GM12878 (cell line): ENCODE results near the gene ELN. TPM values are rescaled to one million over a fixed set of nuclear protein-coding genes. Genes with fewer than 3 reads are reported as not detected.

Source experiments
- ATAC-seq: fragments of 200-7000 bp; cut with Tn5 transposase; 3 replicates; pipeline ENCODE4 v1.9.1; 2020; ENCODE audit warnings: mild to moderate bottlenecking, moderate library complexity
- BruUV-seq: library from RNA; stranded (reverse); fragments of 400-500 nt; replicated peaks from 2 replicates; lab custom pipeline; 2021; lab: Mats Ljungman, UMichigan
- CTCF ChIA-PET: fragments of 300-600 bp; sonication (Branson Sonifier 250); formaldehyde crosslinking; extraction: SDS; loops from one replicate; lab custom pipeline; 2021; ENCODE audit warnings: inconsistent platforms; lab: Yijun Ruan, JAX
- POLR2A ChIA-PET: fragments of 350-600 bp; formaldehyde crosslinking; extraction: SDS; loops from one replicate; lab custom pipeline; 2021; ENCODE audit warnings: inconsistent platforms; lab: Charles Lee
- RAD21 ChIA-PET: fragments of 300-600 bp; sonication (Branson Sonifier 250); formaldehyde crosslinking; loops from one replicate; lab custom pipeline; 2023; ENCODE audit warnings: antibody characterized with exemption; ENCODE audit not compliant: unreplicated experiment; lab: Charles Lee
- SMC1A ChIA-PET: fragments of 300-600 bp; sonication (Branson Sonifier 250); formaldehyde crosslinking; loops from one replicate; lab custom pipeline; 2023; ENCODE audit not compliant: unreplicated experiment, uncharacterized antibody; lab: Charles Lee
- DNase-seq: peaks from one replicate; pipeline ENCODE4 v3.0.0-alpha.2; 2011; ENCODE audit warnings: low read depth, low spot score
- FAIRE-seq: peaks from 3 replicates; lab custom pipeline; 2011; peaks lifted over from hg19 to GRCh38; lab: Jason Lieb, UNC
- H2AFZ ChIP-seq: 2 replicates; pipeline ENCODE4 v1.6.0; 2011; ENCODE audit warnings: low read depth, low read length, control low read depth; ENCODE audit not compliant: control insufficient read depth
- H3K27ac ChIP-seq: 2 replicates; pipeline ENCODE4 v1.5.1; 2011; ENCODE audit warnings: control low read depth; ENCODE audit not compliant: control insufficient read depth, insufficient read depth
- H3K27me3 ChIP-seq, 2 experiments: replicated peaks in 1 of 2; 2 replicates each; pipeline versions ENCODE4 v1.6.0 to v1.6.1; 2011; ENCODE audit warnings: low read length in 1 of 2; ENCODE audit not compliant: control insufficient read depth in 2 of 2, insufficient read depth in 2 of 2
- H3K36me3 ChIP-seq, 2 experiments: 2 replicates each; pipeline ENCODE4 v1.5.1; 2011; ENCODE audit warnings: low read length in 1 of 2; ENCODE audit not compliant: control insufficient read depth in 2 of 2, insufficient read depth in 2 of 2
- H3K4me1 ChIP-seq: 2 replicates; pipeline ENCODE4 v1.6.1; 2011; ENCODE audit warnings: mild to moderate bottlenecking, low read length, moderate library complexity, mixed read lengths; ENCODE audit not compliant: control insufficient read depth, insufficient read depth
- H3K4me2 ChIP-seq: 2 replicates; pipeline ENCODE4 v1.6.0; 2011; ENCODE audit warnings: control low read depth; ENCODE audit not compliant: control insufficient read depth, insufficient read depth
- H3K4me3 ChIP-seq: fragments of 200-600 bp; sonication (generic); 2 replicates; pipeline ENCODE4 v1.5.1; 2016
- H3K79me2 ChIP-seq: 2 replicates; pipeline ENCODE4 v1.6.0; 2011; ENCODE audit warnings: low read length; ENCODE audit not compliant: control insufficient read depth, insufficient read depth
- H3K9ac ChIP-seq: 2 replicates; pipeline ENCODE4 v1.8.0; 2011; ENCODE audit warnings: low read length, control low read depth, mixed read lengths; ENCODE audit not compliant: control insufficient read depth, insufficient read depth
- H3K9me3 ChIP-seq: replicated peaks from 3 replicates; pipeline ENCODE4 v1.5.1; 2011; ENCODE audit warnings: mild to moderate bottlenecking, low read length; ENCODE audit not compliant: control insufficient read depth, insufficient read depth
- H4K20me1 ChIP-seq: 2 replicates; pipeline ENCODE4 v1.6.0; 2011; ENCODE audit not compliant: control insufficient read depth, insufficient read depth
- ASH2L ChIP-seq: fragments of 300-600, 200-600 bp; sonication (generic); IDR thresholded peaks from 2 replicates; pipeline ENCODE4 v1.6.1; 2017; ENCODE audit warnings: low read depth, mild to moderate bottlenecking, borderline replicate concordance
- BCLAF1 ChIP-seq: fragments of 450-650 bp; IDR thresholded peaks from 2 replicates; pipeline ENCODE4 v1.6.1; 2017; ENCODE audit warnings: antibody characterized with exemption, mild to moderate bottlenecking, moderate library complexity
- BMI1 ChIP-seq: fragments of 450-650 bp; IDR thresholded peaks from 2 replicates; pipeline ENCODE4 v1.6.1; 2016; ENCODE audit warnings: mild to moderate bottlenecking, moderate library complexity, borderline replicate concordance
- CHD2 ChIP-seq: IDR thresholded peaks from 2 replicates; pipeline ENCODE4 v1.6.1; 2011; ENCODE audit warnings: low read depth, low read length, improper control_type of control experiment, borderline replicate concordance
- DPF2 ChIP-seq: fragments of 450-650 bp; IDR thresholded peaks from 2 replicates; pipeline ENCODE4 v1.6.1; 2017; ENCODE audit warnings: mild to moderate bottlenecking
- LARP7 ChIP-seq: fragments of 450-650 bp; IDR thresholded peaks from 2 replicates; pipeline ENCODE4 v1.6.1; 2017; ENCODE audit warnings: mild to moderate bottlenecking
- NFIC ChIP-seq: IDR thresholded peaks from 2 replicates; pipeline ENCODE4 v1.6.1; 2012; ENCODE audit warnings: low read depth, mild to moderate bottlenecking, inconsistent platforms, low read length, moderate library complexity
- NKRF ChIP-seq: fragments of 450-650 bp; conservative IDR thresholded peaks from 2 replicates; pipeline ENCODE4 v1.6.1; 2017; ENCODE audit warnings: mild to moderate bottlenecking, moderate library complexity
- POU2F2 ChIP-seq: IDR thresholded peaks from 3 replicates; pipeline ENCODE4 v1.6.1; 2011; ENCODE audit warnings: low read depth, mild to moderate bottlenecking, low read length, borderline replicate concordance
- RELB ChIP-seq: fragments of 450-650 bp; IDR thresholded peaks from 2 replicates; pipeline ENCODE4 v1.6.1; 2017; ENCODE audit warnings: low read depth, mild to moderate bottlenecking, moderate library complexity
- RFX5 ChIP-seq: IDR thresholded peaks from 2 replicates; pipeline ENCODE4 v1.6.1; 2011; ENCODE audit warnings: low read depth, low read length, improper control_type of control experiment
- SIN3A ChIP-seq: IDR thresholded peaks from 2 replicates; pipeline ENCODE4 v1.6.1; 2012; ENCODE audit warnings: low read depth, low read length, improper control_type of control experiment
- USF1 ChIP-seq: IDR thresholded peaks from 2 replicates; pipeline ENCODE4 v1.6.1; 2011; ENCODE audit warnings: borderline replicate concordance, low read depth, mild to moderate bottlenecking, moderate library complexity, mixed read lengths, low read length; ENCODE audit not compliant: insufficient read depth; ENCODE audit errors: extremely low read length
- WGBS: methylation state at CpG from one replicate; pipeline ENCODE4 v1.1.6; 2016; ENCODE audit warnings: low lambda C conversion rate; ENCODE audit not compliant: insufficient replicate concordance, insufficient coverage; ENCODE audit errors: missing lambda C conversion rate; 5-methylcytosine and 5-hydroxymethylcytosine counted together
- in situ Hi-C: fragments of 300-500 bp; cut with MboI; formaldehyde crosslinking; loops from 9 replicates; pipeline ENCODE4 v1.14.3; 2018; ENCODE audit warnings: mixed read lengths
- intact Hi-C: fragments of 100-400 bp; cut with micrococcal nuclease; formaldehyde crosslinking; loops from one replicate; pipeline ENCODE4 v1.14.2; 2022; ENCODE audit not compliant: unreplicated experiment
- polyA plus RNA-seq, 11 experiments: library from polyadenylated mRNA; depleted of rRNA in 4 of 11; unstranded in 6 of 11; stranded (reverse) in 5 of 11; fragments of >200 nt; fragmentation: Nextera tagmentation in 4 of 11; fragmentation: Illumina TruSeq in 1 of 11; extraction: Ambion mirVana in 4 of 11; extraction: Trizol in 1 of 11; gene quantifications; 1 replicate in 1 of 11; 2 replicates in 10 of 11; pipeline versions ENCODE4 v1.2.1 to v1.2.3, GENCODE V29; 2011 to 2016; ENCODE audit warnings: inconsistent platforms in 2 of 11, missing spikeins in 2 of 11, low read depth in 1 of 11
- total RNA-seq, 4 experiments: library from RNA; depleted of rRNA in 3 of 4; stranded (reverse); fragments of >200 nt in 3 of 4; fragmentation: Illumina TruSeq in 1 of 4; extraction: Trizol in 1 of 4; gene quantifications; 2 replicates each; pipeline versions ENCODE4 v1.2.1 to v1.2.3, GENCODE V29; 2013 to 2021

The ELN gene
- total and polyA plus RNA-seq, 10 of the 15 experiments (the other 5 are each of a cell fraction or from before 2014, with no cell fraction given): 0.08 to 0.27 (median 0.23) TPM; not detected in 7

GRCh38 chr7:74003621-74004020, 24.4 kb upstream of the ELN start:
- Histone ChIP-seq H2AFZ (no peak overlapping the region), H3K27me3 (no peaks in the 10 kb centered on the region; a peak in 1 of 4 replicates), H3K27ac (no peak overlapping the region), H3K4me1 (no peaks in the 10 kb centered on the region; the same call in 1 of the 2 replicates), H3K79me2 (no peaks in the 10 kb centered on the region), H3K9ac (no peak overlapping the region), H3K36me3 (no peaks in the 10 kb centered on the region), H3K4me3 (no peak overlapping the region), H4K20me1 (no peaks in the 10 kb centered on the region; the same call in 1 of the 2 replicates), H3K4me2 (no peak overlapping the region), H3K9me3 (no peaks in the 10 kb centered on the region)
- ChIA-PET CTCF (no interaction called here), RAD21 (no interaction called here), POLR2A (no interaction called here), SMC1A (no interaction called here)
- no peak for DNase-seq
- no peak for TF ChIP-seq RELB
- TF ChIP-seq NFIC: no peak
- no peak for TF ChIP-seq RFX5
- no peak for TF ChIP-seq BCLAF1
- TF ChIP-seq LARP7: no peak
- no peak for TF ChIP-seq CHD2
- TF ChIP-seq ASH2L: no peak
- no peak for TF ChIP-seq USF1
- TF ChIP-seq POU2F2: no peak
- TF ChIP-seq SIN3A: no peak
- no peak for TF ChIP-seq BMI1
- no peak for TF ChIP-seq DPF2
- TF ChIP-seq NKRF: no peak
- ATAC-seq: no peak
- WGBS: 84% methylated on average over 8 of the region's 8 CpGs
- in situ Hi-C loops: no loop called here
- no TSS peak for BruUV-seq
- no peak for FAIRE-seq
- intact Hi-C loops: no loop called here
